GM18526 (cell line): ENCODE results near the gene ATP2C2.

ENCODE experiments used
- POLR2A ChIP-seq: IDR thresholded peaks from 3 replicates; pipeline ENCODE4 v1.6.1; 2011; ENCODE audit not compliant: insufficient read length; ENCODE audit errors: extremely low read depth

ATP2C2 gene

GRCh38 chr16:84418056-84418849 is 49.9 kb downstream of the ATP2C2 start:
- TF ChIP-seq POLR2A = no peak

DNA sequence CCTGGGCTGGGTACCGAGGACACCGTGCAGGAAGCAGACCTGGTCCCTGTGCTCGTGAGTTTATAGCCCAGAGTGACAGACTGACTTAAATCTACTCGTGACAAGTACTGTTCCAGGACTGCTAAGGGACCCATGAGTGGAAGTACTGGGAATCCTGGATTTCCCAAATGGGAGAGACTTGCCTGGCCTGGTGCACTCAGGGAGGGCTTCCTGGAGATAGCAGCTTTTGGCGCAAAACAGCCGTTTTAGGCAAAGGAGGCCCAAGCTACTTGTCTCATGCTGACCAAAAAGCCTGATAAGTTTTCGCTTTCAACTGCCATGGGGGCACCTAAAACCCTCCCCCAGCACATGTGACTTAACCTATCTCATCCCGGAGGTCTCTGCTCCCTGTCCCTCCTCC is 51.4 kb downstream of the ATP2C2 start:
- no peak for TF ChIP-seq POLR2A

DNA sequence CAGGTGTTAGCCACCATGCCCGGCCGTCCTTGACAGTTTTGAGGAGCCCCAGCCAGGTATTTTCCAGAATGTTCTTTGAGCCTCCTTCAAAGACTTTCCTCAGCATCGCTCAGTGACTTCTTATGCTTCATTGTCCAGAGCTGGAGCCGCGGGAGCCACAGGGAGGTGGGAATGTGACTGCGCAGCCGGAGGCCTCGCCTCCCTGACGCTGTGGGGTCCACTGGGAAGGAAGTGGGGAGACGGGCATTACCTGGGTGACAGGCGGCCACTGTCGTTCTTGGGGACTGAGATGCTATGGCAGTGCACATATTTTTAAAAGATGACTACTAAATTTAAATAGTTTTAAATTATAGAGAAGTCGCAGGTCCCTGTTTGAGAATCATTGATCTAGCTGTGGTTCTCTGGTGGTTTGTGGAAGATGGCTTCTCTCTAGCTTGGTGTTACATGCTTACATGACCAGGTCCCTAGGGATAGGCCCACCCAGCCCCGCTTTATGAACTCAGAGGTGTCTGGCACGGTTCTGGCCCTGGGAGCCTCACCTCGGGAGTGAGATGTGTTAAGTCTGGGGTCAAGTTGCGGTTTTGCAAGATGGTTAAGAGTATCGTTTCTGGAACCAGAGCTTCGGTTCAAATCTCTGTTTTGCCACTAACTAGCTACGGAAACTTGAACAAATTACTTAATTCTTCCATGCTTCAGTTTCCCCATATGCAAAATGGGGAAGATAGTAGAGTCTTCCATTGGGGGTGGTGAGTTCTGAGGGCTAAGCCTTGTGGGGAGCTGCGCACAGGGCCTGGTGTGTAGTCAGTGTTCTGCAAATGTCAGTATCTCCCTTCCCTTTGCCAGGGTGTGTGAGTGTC is 53.0 kb downstream of the ATP2C2 start:
- no peak for TF ChIP-seq POLR2A

- no peak for TF ChIP-seq POLR2A
Measured at GRCh38 chr16:84421938-84422220, 53.5 kb downstream of the ATP2C2 start.

- TF ChIP-seq POLR2A = no peak
Measured at GRCh38 chr16:84423416-84423837, 55.1 kb downstream of the ATP2C2 start.

GRCh38 chr16:84425696-84426095 is 57.4 kb downstream of the ATP2C2 start:
- no peak for TF ChIP-seq POLR2A

GRCh38 chr16:84426804-84427203 is 58.5 kb downstream of the ATP2C2 start:
- no peak for TF ChIP-seq POLR2A

DNA sequence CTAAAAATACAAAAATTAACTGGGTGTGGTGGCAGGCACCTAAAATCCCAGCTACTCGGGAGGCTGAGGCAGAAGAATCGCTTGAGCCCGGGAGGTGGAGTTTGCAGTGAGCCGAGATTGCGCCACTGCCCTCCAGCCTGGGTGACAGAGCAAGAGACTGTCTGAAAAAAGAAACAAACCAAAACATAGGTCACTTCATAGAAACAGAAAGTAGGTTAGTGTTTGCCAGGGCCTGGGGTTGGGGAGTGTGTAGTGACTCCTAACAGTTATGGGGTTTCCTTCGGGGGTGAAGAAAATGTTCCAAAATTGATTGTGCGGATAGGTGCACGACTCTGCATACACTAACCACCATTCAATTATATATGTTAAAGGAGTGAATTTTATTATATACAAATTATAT is 59.2 kb downstream of the ATP2C2 start:
- no peak for TF ChIP-seq POLR2A

GRCh38 chr16:84430860-84431259 is 62.5 kb downstream of the ATP2C2 start:
- no peak for TF ChIP-seq POLR2A

DNA sequence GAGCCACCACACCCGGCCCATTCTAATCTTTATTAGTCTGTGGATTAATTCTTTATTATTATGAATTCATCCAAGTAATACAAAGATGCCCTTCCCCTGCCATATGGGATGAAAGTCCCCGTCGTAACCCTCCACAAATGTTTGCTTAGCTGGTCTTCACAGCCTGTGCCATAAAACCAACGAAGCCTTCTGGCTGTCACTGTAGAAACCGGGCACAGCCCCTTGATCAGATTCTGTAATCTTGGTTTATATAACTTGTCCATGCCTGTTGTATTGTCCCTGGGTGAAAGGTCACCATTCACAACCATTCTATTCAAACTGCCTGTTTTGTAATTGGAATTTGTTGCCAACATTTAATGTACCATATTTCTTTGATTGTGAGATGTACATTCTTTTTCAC is 66.5 kb downstream of the ATP2C2 start:
- no peak for TF ChIP-seq POLR2A

DNA sequence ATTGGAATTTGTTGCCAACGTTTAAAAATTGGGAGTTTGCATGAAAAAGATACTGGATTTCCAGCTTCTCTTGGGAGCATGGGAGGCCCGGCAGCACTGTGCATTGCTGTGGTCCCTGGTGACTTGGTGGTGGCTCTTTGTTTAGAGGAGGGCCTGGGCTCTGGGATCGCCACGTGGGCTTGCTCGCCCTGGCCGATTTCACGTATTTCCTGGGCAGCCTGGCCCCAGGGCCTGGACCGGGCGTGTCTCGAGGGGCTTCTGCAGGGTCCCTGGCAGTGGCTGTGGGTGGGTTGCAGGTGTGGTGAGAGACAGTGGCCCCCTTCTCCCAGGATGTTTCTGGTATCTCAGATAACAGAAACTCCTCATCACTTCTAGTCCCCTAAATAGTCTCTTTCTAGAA is 67.9 kb downstream of the ATP2C2 start:
- TF ChIP-seq POLR2A = no peak

GRCh38 chr16:84438971-84439696 is 70.8 kb downstream of the ATP2C2 start:
- no peak for TF ChIP-seq POLR2A

GRCh38 chr16:84442416-84443145 is 74.2 kb downstream of the ATP2C2 start:
- no peak for TF ChIP-seq POLR2A

GRCh38 chr16:84443166-84443802 is 74.9 kb downstream of the ATP2C2 start:
- TF ChIP-seq POLR2A = no peak

DNA sequence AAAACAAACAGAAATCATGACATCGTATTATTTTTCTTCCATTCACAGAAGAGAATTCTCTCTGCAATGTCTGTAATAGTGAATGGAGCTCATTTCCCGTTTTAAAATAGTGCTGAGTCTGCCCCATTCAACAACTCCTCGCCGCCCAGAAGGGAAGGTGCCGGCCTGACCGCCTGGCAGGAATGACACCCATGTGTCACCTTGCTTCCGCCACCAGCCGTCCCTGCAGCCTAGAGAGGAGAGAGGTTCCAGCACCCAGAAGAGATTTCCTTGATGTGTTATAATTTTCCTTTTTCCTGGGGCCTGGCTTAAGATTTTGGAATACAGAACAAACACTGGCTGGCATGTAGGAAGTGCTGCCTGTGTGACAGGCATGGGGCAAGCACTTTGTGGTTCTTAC is 76.1 kb downstream of the ATP2C2 start:
- TF ChIP-seq POLR2A = no peak
